NT2/D1 (cell line): ENCODE results near the gene ABCA3.

Experiments used
- SUZ12 ChIP-seq: IDR thresholded peaks from 2 replicates; pipeline ENCODE4 v1.6.1; 2011; ENCODE audit not compliant: insufficient read length, insufficient read depth; ENCODE audit errors: extremely low read depth
- YY1 ChIP-seq: IDR thresholded peaks from 2 replicates; pipeline ENCODE4 v1.6.1; 2011; ENCODE audit not compliant: insufficient read length, insufficient read depth
- ZNF274 ChIP-seq: IDR thresholded peaks from 2 replicates; pipeline ENCODE4 v1.6.1; 2011; ENCODE audit warnings: mild to moderate bottlenecking, low read depth, low read length

- TF ChIP-seq YY1 (no peak), SUZ12 (no peak), ZNF274 (no peak)
Observed at GRCh38 chr16:2331199-2331930, 9.2 kb downstream of the ABCA3 start.
